KMS-11 (cell line): ENCODE measurements around the gene PRPS1.
"Not testable (repeated sequence)": the region's sequence is repeated elsewhere in the genome, so short reads cannot be mapped to it uniquely, and the experiment has no call there.

ENCODE experiments used
- H2AFZ ChIP-seq: fragments of 200-600 bp; sonication (generic); 2 replicates; pipeline ENCODE4 v1.6.1; 2016; ENCODE audit warnings: antibody characterized with exemption, mixed run types, low read depth
- H3K27ac ChIP-seq: fragments of 200-600 bp; sonication (generic); 2 replicates; pipeline ENCODE4 v1.6.1; 2016; ENCODE audit warnings: mild to moderate bottlenecking, mixed run types
- H3K27me3 ChIP-seq: fragments of 200-600 bp; sonication (generic); 2 replicates; pipeline ENCODE4 v1.6.1; 2017; ENCODE audit warnings: mild to moderate bottlenecking, low read depth, mixed run types, moderate library complexity; ENCODE audit not compliant: insufficient read depth
- H3K36me3 ChIP-seq: fragments of 200-600 bp; sonication (generic); 2 replicates; pipeline ENCODE4 v1.6.1; 2017; ENCODE audit warnings: mild to moderate bottlenecking, mixed run types; ENCODE audit not compliant: insufficient read depth
- H3K4me1 ChIP-seq: fragments of 200-600 bp; sonication (generic); 2 replicates; pipeline ENCODE4 v1.6.1; 2016; ENCODE audit warnings: mild to moderate bottlenecking, low read depth, mixed run types; ENCODE audit not compliant: poor library complexity, severe bottlenecking
- H3K4me2 ChIP-seq: fragments of 200-600 bp; sonication (generic); 2 replicates; pipeline ENCODE4 v1.7.0; 2016; ENCODE audit warnings: mild to moderate bottlenecking, mixed run types
- H3K4me3 ChIP-seq: fragments of 200-600 bp; sonication (generic); IDR thresholded peaks from 2 replicates; pipeline ENCODE4 v1.6.1; 2017; ENCODE audit warnings: low read depth, low read length, mixed read lengths; ENCODE audit not compliant: insufficient read depth
- H3K79me2 ChIP-seq: fragments of 200-600 bp; sonication (generic); 2 replicates; pipeline ENCODE4 v1.6.1; 2016; ENCODE audit warnings: low read depth, mixed run types; ENCODE audit not compliant: insufficient read depth
- H3K9ac ChIP-seq: fragments of 200-600 bp; sonication (generic); 2 replicates; pipeline ENCODE4 v1.6.1; 2016; ENCODE audit warnings: mild to moderate bottlenecking, mixed run types
- H4K20me1 ChIP-seq: fragments of 200-600 bp; sonication (generic); 2 replicates; pipeline ENCODE4 v1.6.1; 2016; ENCODE audit warnings: mild to moderate bottlenecking, mixed run types; ENCODE audit not compliant: insufficient read depth
- TF ChIP-seq, protein P1 (sequence below): fragments of 200-600 bp; sonication (generic); conservative IDR thresholded peaks from 2 replicates; pipeline ENCODE4 v1.6.1; 2017; ENCODE audit warnings: low read depth, mild to moderate bottlenecking, antibody characterized with exemption, low read length, moderate library complexity, mixed read lengths

The PRPS1 gene

DNA sequence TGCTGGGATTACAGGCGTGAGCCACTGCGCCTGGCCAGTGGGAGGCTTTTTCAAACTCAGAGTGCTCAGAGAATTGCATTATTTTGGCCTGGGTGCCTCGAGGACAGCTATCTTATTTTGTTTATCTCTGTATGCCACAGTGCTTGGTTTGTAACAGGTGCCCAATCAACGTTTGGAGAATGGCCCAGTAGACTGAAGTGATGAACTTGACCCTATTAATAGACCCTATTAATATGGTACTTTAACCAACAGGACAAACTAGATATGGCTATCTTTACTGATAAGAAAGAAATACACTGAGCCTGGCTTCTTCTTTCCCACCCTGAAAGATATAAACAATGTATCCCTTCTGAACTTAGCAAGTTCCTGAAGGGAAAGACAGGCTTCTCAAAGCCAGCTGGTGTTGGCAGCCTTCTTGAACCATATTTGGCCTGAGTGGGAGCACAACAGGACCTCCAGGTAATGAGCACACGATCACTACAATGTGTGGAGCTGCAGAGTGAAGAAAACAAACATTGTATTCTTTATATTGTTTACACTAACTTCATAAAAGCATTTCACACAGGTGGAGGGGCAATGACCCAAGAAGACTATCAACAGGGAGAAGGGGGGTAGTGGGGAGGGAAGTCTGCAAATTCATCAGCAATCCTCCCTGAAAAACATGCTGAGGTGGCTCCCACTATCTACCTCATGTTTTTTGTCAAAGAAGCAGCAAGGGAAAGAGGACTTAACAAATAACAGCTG lies 41.7 kb downstream of the PRPS1 start:
- TF ChIP-seq, protein P1, sequence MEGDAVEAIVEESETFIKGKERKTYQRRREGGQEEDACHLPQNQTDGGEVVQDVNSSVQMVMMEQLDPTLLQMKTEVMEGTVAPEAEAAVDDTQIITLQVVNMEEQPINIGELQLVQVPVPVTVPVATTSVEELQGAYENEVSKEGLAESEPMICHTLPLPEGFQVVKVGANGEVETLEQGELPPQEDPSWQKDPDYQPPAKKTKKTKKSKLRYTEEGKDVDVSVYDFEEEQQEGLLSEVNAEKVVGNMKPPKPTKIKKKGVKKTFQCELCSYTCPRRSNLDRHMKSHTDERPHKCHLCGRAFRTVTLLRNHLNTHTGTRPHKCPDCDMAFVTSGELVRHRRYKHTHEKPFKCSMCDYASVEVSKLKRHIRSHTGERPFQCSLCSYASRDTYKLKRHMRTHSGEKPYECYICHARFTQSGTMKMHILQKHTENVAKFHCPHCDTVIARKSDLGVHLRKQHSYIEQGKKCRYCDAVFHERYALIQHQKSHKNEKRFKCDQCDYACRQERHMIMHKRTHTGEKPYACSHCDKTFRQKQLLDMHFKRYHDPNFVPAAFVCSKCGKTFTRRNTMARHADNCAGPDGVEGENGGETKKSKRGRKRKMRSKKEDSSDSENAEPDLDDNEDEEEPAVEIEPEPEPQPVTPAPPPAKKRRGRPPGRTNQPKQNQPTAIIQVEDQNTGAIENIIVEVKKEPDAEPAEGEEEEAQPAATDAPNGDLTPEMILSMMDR, result no peak
- Histone ChIP-seq H3K27ac (no peak overlapping the region), H4K20me1 (no peaks in the 10 kb centered on the region)

GRCh38 chrX:107671256-107671655 lies 42.9 kb downstream of the PRPS1 start:
- not testable (repeated sequence) for H3K4me2 ChIP-seq, H2AFZ ChIP-seq, H3K27me3 ChIP-seq, H3K9ac ChIP-seq, H3K79me2 ChIP-seq, H3K36me3 ChIP-seq, H3K4me3 ChIP-seq, H3K27ac ChIP-seq, H4K20me1 ChIP-seq
- peaks cover 55% of the 10 kb centered on the region for H3K4me1 ChIP-seq

More for the DNA sequence above, 41.7 kb downstream of the PRPS1 start:
- H2AFZ ChIP-seq, result no peak overlapping the region
- H3K36me3 ChIP-seq, result no peaks in the 10 kb centered on the region
- no peak overlapping the region for H3K4me3 ChIP-seq
- no peaks in the 10 kb centered on the region for H3K27me3 ChIP-seq
- peaks cover 2% of the 10 kb centered on the region; the same call in 1 of the 2 replicates for H3K79me2 ChIP-seq
- H3K9ac ChIP-seq, result no peak overlapping the region
- H3K4me1 ChIP-seq, result peaks cover 50% of the 10 kb centered on the region
- H3K4me2 ChIP-seq, result no peak overlapping the region

GRCh38 chrX:107672955-107673378 lies 44.7 kb downstream of the PRPS1 start:
- Histone ChIP-seq H2AFZ (no peak overlapping the region), H3K4me2 (peak overlapping the region; percentile 93), H3K79me2 (peaks cover 13% of the 10 kb centered on the region; the same call in 1 of the 2 replicates), H3K4me3 (no peak overlapping the region), H3K36me3 (no peaks in the 10 kb centered on the region), H3K27ac (peak overlapping the region; percentile 99), H3K4me1 (peaks cover 63% of the 10 kb centered on the region), H4K20me1 (no peaks in the 10 kb centered on the region), H3K27me3 (no peaks in the 10 kb centered on the region), H3K9ac (peak overlapping the region; percentile 32)
- TF ChIP-seq, protein P1, result peak; percentile 61

DNA sequence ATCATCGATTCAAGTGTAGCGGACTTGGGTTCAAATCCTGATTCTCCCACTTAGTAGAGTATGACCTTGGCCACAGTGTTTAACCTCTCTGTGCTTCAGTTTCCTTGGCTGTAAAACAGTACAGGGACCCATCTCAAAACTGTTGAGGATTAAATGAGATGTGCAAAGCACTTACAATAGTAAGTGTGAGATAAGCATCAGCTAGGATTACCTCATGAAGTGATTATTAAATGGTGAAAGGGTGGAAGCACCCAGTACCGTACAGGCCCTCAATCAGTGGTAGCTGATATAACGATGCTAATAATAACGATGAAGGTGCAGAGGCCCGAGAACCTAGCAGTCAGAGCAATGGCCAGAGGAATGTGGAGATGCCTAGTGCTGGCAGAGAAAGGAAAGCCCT lies 45.1 kb downstream of the PRPS1 start:
- H3K4me3 ChIP-seq, result no peak overlapping the region

More for the DNA sequence above, 45.1 kb downstream of the PRPS1 start:
- Histone ChIP-seq H3K27me3 (no peaks in the 10 kb centered on the region), H4K20me1 (no peaks in the 10 kb centered on the region), H3K9ac (peak overlapping the region; percentile 32), H3K79me2 (peaks cover 13% of the 10 kb centered on the region; the same call in 1 of the 2 replicates), H3K27ac (peak overlapping the region; percentile 99), H3K4me2 (peak overlapping the region; percentile 93), H3K4me1 (peaks cover 68% of the 10 kb centered on the region), H3K36me3 (no peaks in the 10 kb centered on the region), H2AFZ (no peak overlapping the region)
- TF ChIP-seq, protein P1, result no peak
